ENCODE measurements around the gene WWOX. TPM values are rescaled to one million over a fixed set of nuclear protein-coding genes. Genes with fewer than 3 reads are reported as not detected.

Gene WWOX
- total RNA-seq, 2 experiments from 2014 or later, result 19.1 to 23.7 TPM

GRCh38 chr16:78439646-78440045 lies 340.2 kb downstream of the WWOX start:
- no peak overlapping the region for H3K27ac Mint-ChIP-seq
- CTCF ChIA-PET, result interaction anchor here (1.3 kb wide), 2 partner anchors 9 to 23 kb away, joined by 3 to 5 read pairs; no protein-coding TSS in a partner anchor
- ATAC-seq (no peak), DNase-seq (no peak)
- POLR2A ChIA-PET, result no interaction called here
- H3K27me3 Mint-ChIP-seq, result no peaks in the 10 kb centered on the region
- peaks cover 2% of the 10 kb centered on the region for H3K36me3 Mint-ChIP-seq (ENCODE audit: low read depth)
- H3K4me1 Mint-ChIP-seq (ENCODE audit: low read depth), result no peaks in the 10 kb centered on the region
- H3K4me3 Mint-ChIP-seq, result no peak overlapping the region
- intact Hi-C loops (cut with micrococcal nuclease), result no loop called here
- H3K9me3 Mint-ChIP-seq, result no peaks in the 10 kb centered on the region
- no peak for TF ChIP-seq CTCF (IDR thresholded peaks at IDR 0.05)

- Mint-ChIP-seq H3K36me3 (ENCODE audit: low read depth) (peaks cover 2% of the 10 kb centered on the region), H3K27me3 (no peaks in the 10 kb centered on the region), H3K4me3 (no peak overlapping the region), H3K27ac (no peak overlapping the region), H3K4me1 (ENCODE audit: low read depth) (no peaks in the 10 kb centered on the region), H3K9me3 (no peaks in the 10 kb centered on the region)
- POLR2A ChIA-PET, result no interaction called here
- TF ChIP-seq CTCF (IDR thresholded peaks at IDR 0.05), result no peak
- CTCF ChIA-PET, result no interaction called here
- DNase-seq (no peak), ATAC-seq (no peak)
- intact Hi-C loops (cut with micrococcal nuclease), result no loop called here
Measured at GRCh38 chr16:78441298-78441697, 341.8 kb downstream of the WWOX start.

- Mint-ChIP-seq H3K27ac (no peak overlapping the region), H3K4me1 (ENCODE audit: low read depth) (no peaks in the 10 kb centered on the region), H3K36me3 (ENCODE audit: low read depth) (peaks cover 2% of the 10 kb centered on the region), H3K4me3 (no peak overlapping the region), H3K9me3 (no peaks in the 10 kb centered on the region), H3K27me3 (no peaks in the 10 kb centered on the region)
- CTCF ChIA-PET, result no interaction called here
- POLR2A ChIA-PET, result no interaction called here
- no peak for TF ChIP-seq CTCF (IDR thresholded peaks at IDR 0.05)
- DNase-seq (no peak), ATAC-seq (no peak)
- intact Hi-C loops (cut with micrococcal nuclease), result no loop called here
Measured at GRCh38 chr16:78443542-78444364, 344.3 kb downstream of the WWOX start.

GRCh38 chr16:78445818-78446217 lies 346.4 kb downstream of the WWOX start:
- ATAC-seq (no peak), DNase-seq (no peak)
- H3K4me1 Mint-ChIP-seq (ENCODE audit: low read depth), result no peaks in the 10 kb centered on the region
- H3K27ac Mint-ChIP-seq, result no peak overlapping the region
- POLR2A ChIA-PET, result no interaction called here
- H3K27me3 Mint-ChIP-seq, result no peaks in the 10 kb centered on the region
- H3K9me3 Mint-ChIP-seq, result no peaks in the 10 kb centered on the region
- CTCF ChIA-PET, result no interaction called here
- intact Hi-C loops (cut with micrococcal nuclease), result no loop called here
- no peak for TF ChIP-seq CTCF (IDR thresholded peaks at IDR 0.05)
- H3K4me3 Mint-ChIP-seq, result no peak overlapping the region
- H3K36me3 Mint-ChIP-seq (ENCODE audit: low read depth), result peaks cover 2% of the 10 kb centered on the region

- Mint-ChIP-seq H3K27me3 (no peaks in the 10 kb centered on the region), H3K4me3 (no peak overlapping the region), H3K36me3 (ENCODE audit: low read depth) (peaks cover 2% of the 10 kb centered on the region), H3K9me3 (no peaks in the 10 kb centered on the region), H3K4me1 (ENCODE audit: low read depth) (no peaks in the 10 kb centered on the region), H3K27ac (no peak overlapping the region)
- no peak for ATAC-seq
- no peak for DNase-seq
- ChIA-PET POLR2A (no interaction called here), CTCF (interaction anchor here (1.6 kb wide), 1 partner anchor 9 kb away, joined by 7 read pairs; no protein-coding TSS in a partner anchor)
- intact Hi-C loops (cut with micrococcal nuclease), result no loop called here
- no peak for TF ChIP-seq CTCF (IDR thresholded peaks at IDR 0.05)
Measured at GRCh38 chr16:78446486-78446885, 347.0 kb downstream of the WWOX start.

All from activated CD8-positive, alpha-beta T cell treated with anti-CD3 and anti-CD28 coated beads for 36 hours (primary cell).